IPS DF 6.9 (cell line): Measurements from ENCODE around the gene P2RY12.

Experiments used
- DNase-seq: peaks from one replicate; pipeline ENCODE4 v3.0.0-alpha.2; 2013; ENCODE audit warnings: low read depth, low spot score
- H3K27ac ChIP-seq: one replicate; pipeline ENCODE4 v1.5.1; 2013; ENCODE audit warnings: low read length, control low read depth
- H3K27me3 ChIP-seq: 2 replicates; pipeline ENCODE4 v1.6.1; 2013; ENCODE audit warnings: mild to moderate bottlenecking, low read length; ENCODE audit not compliant: control insufficient read depth, insufficient read depth
- H3K36me3 ChIP-seq: 2 replicates; pipeline ENCODE4 v1.6.1; 2013; ENCODE audit warnings: low read length; ENCODE audit not compliant: control insufficient read depth, insufficient read depth
- H3K4me1 ChIP-seq: 2 replicates; pipeline ENCODE4 v1.6.1; 2013; ENCODE audit warnings: low read length; ENCODE audit not compliant: control insufficient read depth, insufficient read depth
- H3K4me3 ChIP-seq: 2 replicates; pipeline ENCODE4 v1.5.1; 2013; ENCODE audit warnings: mild to moderate bottlenecking, low read length
- H3K9me3 ChIP-seq: 2 replicates; pipeline ENCODE4 v1.6.1; 2013; ENCODE audit warnings: low read length, inconsistent platforms; ENCODE audit not compliant: control insufficient read depth, insufficient read depth
- WGBS: extraction: QIAGEN DNeasy Blood & Tissue Kit; methylation state at CpG from one replicate; pipeline ENCODE4 v1.1.7; 2013; ENCODE audit warnings: mixed read lengths, missing lambda C conversion rate; ENCODE audit not compliant: insufficient read length, insufficient coverage; 5-methylcytosine and 5-hydroxymethylcytosine counted together

The P2RY12 gene

DNA sequence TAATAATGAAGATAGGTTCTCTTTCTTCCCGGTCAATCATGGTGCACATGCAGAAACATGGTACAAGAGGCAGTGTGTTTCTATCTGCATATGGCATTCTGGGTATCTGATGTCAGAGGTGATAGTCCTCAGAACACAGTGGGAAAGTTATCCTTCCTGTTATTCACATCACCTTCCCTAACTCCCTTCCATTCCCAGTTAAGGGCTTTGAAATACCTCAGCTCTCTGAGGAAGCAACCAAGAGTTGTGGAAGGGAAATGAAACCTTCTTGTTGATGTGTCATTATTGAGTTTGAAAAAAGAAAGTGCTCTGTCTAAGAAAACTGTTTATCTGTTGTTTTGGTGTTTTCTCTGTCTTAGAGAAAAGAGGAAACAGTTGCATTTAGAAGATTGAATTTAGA, 33.3 kb downstream of the P2RY12 start:
- WGBS, result no CpG with 5 or more reads among the region's 1 CpG

DNA sequence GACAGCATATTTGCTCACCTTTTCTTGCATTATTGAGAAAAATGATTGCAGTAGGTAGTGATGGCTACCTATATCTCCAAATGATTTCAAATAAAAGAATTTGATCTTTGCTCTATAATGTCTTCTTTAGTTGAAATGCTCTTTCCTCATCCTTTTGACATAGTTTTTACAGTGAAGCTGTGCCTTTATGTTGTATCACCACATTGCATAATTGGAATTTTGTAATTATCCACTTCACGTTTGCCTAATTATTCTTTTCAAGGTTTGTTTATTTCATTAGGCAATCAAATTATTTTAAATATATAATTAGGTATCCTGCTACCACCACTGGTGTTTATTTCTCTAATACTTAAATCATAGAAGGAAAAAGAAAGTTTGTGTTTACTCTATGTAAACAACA, 33.9 kb downstream of the P2RY12 start:
- Histone ChIP-seq H3K27me3 (no peaks in the 10 kb centered on the region), H3K4me3 (no peak overlapping the region), H3K9me3 (no peaks in the 10 kb centered on the region), H3K27ac (no peak overlapping the region), H3K4me1 (no peaks in the 10 kb centered on the region), H3K36me3 (no peaks in the 10 kb centered on the region)
- DNase-seq, result no peak
- WGBS, result no CpG with 5 or more reads among the region's 1 CpG

More for the DNA sequence above, 33.3 kb downstream of the P2RY12 start:
- no peaks in the 10 kb centered on the region for H3K27me3 ChIP-seq
- H3K9me3 ChIP-seq, result no peaks in the 10 kb centered on the region
- H3K36me3 ChIP-seq, result no peaks in the 10 kb centered on the region
- no peak overlapping the region for H3K27ac ChIP-seq
- H3K4me1 ChIP-seq, result no peaks in the 10 kb centered on the region
- no peak overlapping the region for H3K4me3 ChIP-seq
- no peak for DNase-seq

DNA sequence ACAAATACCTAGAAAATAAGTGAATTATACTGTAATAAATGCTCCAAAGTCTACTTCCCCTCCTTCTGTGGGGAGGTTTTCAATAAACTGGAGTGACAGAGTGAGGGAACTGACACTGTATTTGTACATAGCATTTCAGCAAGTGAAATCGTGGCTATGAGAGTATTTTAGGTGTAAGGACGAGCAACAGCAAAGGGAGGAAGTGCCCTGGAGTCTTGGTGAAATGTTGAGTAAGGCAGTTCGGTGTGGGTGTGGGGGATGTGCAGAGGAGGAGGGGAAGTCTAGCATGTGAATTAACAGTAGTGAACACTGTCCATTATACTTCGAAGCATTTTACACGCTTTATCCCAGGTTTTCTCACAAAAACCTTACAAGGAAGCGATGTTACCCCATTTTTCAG, 37.1 kb downstream of the P2RY12 start:
- no peak for DNase-seq
- Histone ChIP-seq H3K36me3 (no peaks in the 10 kb centered on the region), H3K27ac (no peak overlapping the region), H3K4me3 (no peak overlapping the region), H3K27me3 (no peaks in the 10 kb centered on the region), H3K4me1 (no peaks in the 10 kb centered on the region), H3K9me3 (no peaks in the 10 kb centered on the region)
- WGBS, result no CpG with 5 or more reads among the region's 6 CpGs

DNA sequence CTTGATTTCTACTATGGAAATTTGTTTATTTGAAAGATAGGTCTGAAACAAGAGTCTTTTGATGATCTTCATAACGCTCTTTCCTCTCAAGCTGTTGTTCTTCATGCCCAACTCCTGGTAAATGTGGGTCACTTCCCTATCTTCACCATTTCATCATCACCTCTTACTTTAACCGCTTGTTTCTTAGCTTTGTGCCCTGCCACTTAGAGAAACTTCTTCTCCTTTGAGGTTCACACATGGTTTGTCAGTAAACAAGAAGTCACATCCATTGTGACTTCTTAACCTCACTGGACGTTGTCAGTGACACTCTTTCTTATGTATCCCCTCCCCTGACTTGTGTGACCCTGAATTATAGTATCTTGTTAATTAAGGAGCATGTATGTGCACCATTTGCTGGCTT, 38.3 kb downstream of the P2RY12 start:
- Histone ChIP-seq H3K27me3 (no peaks in the 10 kb centered on the region), H3K36me3 (no peaks in the 10 kb centered on the region), H3K9me3 (no peaks in the 10 kb centered on the region), H3K4me1 (no peaks in the 10 kb centered on the region), H3K4me3 (no peak overlapping the region), H3K27ac (no peak overlapping the region)
- no CpG with 5 or more reads among the region's 3 CpGs for WGBS
- no peak for DNase-seq

DNA sequence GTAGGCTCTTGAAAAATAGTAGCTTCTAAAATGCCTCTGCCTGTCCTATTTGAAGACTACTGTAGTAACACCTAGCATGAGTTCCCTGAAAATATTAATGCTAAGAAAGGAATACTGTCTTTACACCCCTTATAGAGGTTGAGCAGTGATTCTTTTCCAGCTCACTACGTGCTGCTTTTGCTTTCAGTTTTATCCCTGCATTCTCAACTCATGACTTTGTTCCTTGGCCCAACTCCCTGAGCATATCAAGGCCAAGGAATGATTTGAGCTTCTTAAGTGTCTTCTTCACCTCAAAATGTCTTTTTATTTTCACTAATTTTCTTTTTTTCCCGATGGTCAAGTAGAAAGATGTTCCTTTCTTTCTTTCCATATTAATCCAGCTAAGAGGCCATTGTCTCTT, 38.7 kb downstream of the P2RY12 start:
- H3K27me3 ChIP-seq, result no peaks in the 10 kb centered on the region
- no peak for DNase-seq
- H3K36me3 ChIP-seq, result no peaks in the 10 kb centered on the region
- no peak overlapping the region for H3K4me3 ChIP-seq
- WGBS, result no CpG with 5 or more reads among the region's 2 CpGs
- H3K9me3 ChIP-seq, result no peaks in the 10 kb centered on the region
- no peak overlapping the region for H3K27ac ChIP-seq
- H3K4me1 ChIP-seq, result no peaks in the 10 kb centered on the region

DNA sequence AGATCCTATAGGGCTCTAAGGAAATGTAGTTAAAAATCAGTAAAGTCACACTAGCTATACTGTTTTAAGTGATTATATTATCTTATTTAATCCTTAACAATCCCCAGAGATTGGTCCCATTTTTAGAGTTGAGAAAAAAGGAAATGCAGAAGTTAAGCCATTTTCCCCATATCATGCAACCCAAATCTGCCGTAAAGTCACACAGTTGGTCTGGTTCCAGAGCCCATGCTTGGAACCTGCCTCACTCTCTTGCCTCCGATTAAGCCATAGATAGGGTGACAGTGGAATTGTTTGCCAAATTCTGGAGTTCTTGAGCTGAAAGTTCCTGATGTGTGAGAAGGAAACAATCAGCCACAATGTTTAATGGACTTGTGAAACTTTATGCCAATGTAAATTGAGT, 52.9 kb downstream of the P2RY12 start:
- no peaks in the 10 kb centered on the region for H3K9me3 ChIP-seq
- no peaks in the 10 kb centered on the region for H3K4me1 ChIP-seq
- no CpG with 5 or more reads among the region's 2 CpGs for WGBS
- H3K36me3 ChIP-seq, result no peaks in the 10 kb centered on the region
- no peak for DNase-seq
- no peak overlapping the region for H3K27ac ChIP-seq
- H3K27me3 ChIP-seq, result no peaks in the 10 kb centered on the region
- H3K4me3 ChIP-seq, result no peak overlapping the region

DNA sequence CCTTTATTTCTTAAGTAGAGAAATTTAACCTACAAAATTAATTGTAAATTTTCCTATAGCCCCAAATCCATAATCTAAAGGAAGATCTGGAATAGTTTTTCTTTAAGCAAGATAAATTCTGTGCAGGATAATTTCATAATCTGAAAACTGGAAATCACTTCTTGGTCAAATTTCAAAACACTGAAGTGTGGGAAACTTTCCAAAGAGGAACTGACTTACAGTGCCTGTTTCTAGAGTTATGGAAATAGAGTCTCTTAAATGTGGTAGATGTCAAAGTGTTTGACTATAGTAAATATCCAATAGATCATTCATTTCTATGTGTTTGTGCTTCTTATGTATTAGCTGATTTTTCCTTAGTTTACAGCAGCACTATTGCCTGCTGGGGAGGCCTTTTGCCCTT, 53.7 kb downstream of the P2RY12 start:
- DNase-seq, result no peak

DNA sequence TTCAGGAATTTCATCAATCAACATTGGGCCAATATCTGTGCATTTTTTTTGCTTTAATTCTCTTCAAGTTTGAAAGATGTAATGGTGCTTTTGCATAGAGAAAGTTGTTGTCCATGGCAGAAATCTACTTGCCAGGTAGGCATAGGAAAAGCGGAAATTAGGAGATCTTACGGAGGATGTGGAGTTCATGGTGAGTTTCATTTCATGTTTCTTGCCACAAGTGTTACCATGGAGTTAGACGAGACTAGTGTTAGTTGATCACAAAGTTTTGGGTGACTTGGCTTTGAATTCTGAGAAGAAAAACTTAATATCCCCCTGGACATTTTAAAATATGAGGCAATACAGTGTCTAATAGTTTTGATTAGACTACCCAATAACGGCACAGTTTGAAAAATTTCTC, 54.2 kb downstream of the P2RY12 start:
- WGBS, result no CpG with 5 or more reads among the region's 4 CpGs
- Histone ChIP-seq H3K4me3 (no peak overlapping the region), H3K4me1 (no peaks in the 10 kb centered on the region), H3K27ac (no peak overlapping the region), H3K27me3 (no peaks in the 10 kb centered on the region), H3K9me3 (no peaks in the 10 kb centered on the region), H3K36me3 (no peaks in the 10 kb centered on the region)
- no peak for DNase-seq

More for the DNA sequence above, 53.7 kb downstream of the P2RY12 start:
- Histone ChIP-seq H3K9me3 (no peaks in the 10 kb centered on the region), H3K27me3 (no peaks in the 10 kb centered on the region), H3K4me3 (no peak overlapping the region), H3K4me1 (no peaks in the 10 kb centered on the region), H3K36me3 (no peaks in the 10 kb centered on the region), H3K27ac (no peak overlapping the region)

DNA sequence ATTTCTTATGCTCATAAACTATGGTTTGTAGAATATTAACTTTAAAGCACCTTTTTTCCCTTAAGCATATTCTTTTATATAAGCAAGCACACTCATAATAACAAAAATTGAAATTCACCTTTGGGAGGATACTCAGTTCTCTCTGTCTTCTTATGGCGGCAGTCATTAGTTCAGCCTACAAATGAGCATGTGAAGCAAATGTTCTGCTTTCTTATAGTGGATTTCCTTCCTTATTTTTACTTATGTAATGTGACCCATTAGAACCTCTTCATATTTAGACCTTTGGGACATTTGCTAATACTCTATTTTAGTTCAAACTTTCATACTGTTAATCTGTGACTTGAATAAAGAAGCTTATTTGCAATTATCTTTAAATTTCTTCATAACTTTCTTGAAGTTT, 55.2 kb downstream of the P2RY12 start, which contains the start of gene P2RY13:
P2RY13 (minus strand) TSS at position 187 of the 400 bp plus-strand sequence; CDS start at position 166, 21 bp downstream.
- no peaks in the 10 kb centered on the region for H3K27me3 ChIP-seq
- no peaks in the 10 kb centered on the region for H3K4me1 ChIP-seq
- H3K9me3 ChIP-seq, result no peaks in the 10 kb centered on the region
- no CpG with 5 or more reads among the region's 1 CpG for WGBS
- H3K36me3 ChIP-seq, result no peaks in the 10 kb centered on the region
- H3K4me3 ChIP-seq, result no peak within 1 kb of the TSS
- H3K27ac ChIP-seq, result no peak within 1 kb of the TSS
- DNase-seq, result no peak

DNA sequence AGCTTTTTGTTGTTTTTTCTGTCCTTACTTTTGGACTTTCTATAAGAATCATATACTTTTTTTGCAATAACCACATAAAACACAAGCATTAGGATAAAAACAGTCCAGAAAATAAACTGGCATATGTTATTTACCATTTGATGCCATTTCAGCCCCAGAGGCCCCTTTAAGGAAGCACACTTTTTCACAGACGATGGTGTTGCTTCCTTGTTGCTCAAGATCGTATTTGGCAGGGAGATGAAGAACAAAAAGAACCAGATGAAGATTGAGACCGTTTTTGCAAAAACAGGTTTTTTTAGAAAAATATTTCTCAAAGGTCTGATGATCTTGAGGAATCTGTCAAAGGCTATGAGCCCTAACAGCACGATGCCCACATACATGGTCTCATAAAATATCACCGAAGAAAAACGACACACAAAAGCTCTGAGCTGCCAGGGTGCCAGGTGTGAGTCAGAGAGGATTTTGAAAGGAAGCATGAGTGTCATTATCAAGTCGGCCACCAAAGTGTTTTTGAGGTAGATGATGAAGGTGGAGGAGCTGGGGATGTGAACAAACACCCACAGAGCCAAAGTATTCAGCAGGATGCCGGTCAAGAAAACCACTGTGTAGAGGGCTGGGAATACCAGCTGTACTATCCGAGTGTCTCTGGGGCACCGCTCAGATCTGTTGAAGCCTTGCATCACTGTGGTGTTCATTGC, 56.1 kb downstream of the P2RY12 start:
- H3K4me1 ChIP-seq, result no peaks in the 10 kb centered on the region
- H3K27ac ChIP-seq, result no peak overlapping the region
- no peaks in the 10 kb centered on the region for H3K27me3 ChIP-seq
- no peaks in the 10 kb centered on the region for H3K9me3 ChIP-seq
- DNase-seq, result no peak
- no peak overlapping the region for H3K4me3 ChIP-seq
- WGBS, result no CpG with 5 or more reads among the region's 10 CpGs
- no peaks in the 10 kb centered on the region for H3K36me3 ChIP-seq

DNA sequence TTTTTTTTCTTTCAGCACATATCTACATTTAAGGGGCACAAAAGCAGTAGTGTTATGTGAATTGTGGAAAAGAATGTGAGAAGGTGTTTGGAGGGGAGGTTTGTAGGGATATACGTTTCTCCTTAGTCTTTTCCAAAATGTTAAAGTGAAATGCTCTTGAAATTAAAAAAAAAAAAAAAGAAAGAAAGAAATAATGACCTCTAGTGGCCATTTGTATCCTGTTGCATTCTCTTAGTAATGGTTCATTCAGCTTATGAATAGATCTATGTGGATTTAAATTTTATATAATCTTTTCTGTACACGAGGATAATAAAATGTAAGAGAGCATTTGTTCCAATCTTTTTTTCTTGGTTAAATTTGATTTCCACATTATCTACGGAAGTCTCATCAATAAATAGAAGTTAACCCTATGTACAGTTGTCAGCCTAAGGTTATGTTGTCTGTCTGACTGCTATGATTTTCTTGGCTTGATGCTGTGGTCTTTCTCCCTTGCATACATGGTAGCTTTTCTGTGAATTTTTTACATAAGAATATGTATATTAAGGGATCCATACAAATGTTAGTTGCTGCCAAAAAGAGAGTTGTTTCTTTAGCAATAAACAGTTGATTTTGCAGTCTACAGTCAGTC, 56.9 kb downstream of the P2RY12 start:
- H3K4me3 ChIP-seq, result no peak overlapping the region
- H3K27ac ChIP-seq, result no peak overlapping the region
- H3K9me3 ChIP-seq, result no peaks in the 10 kb centered on the region
- no peaks in the 10 kb centered on the region for H3K4me1 ChIP-seq
- 100% methylated on average over 1 of the region's 3 CpGs for WGBS
- DNase-seq, result no peak
- H3K27me3 ChIP-seq, result no peaks in the 10 kb centered on the region
- no peaks in the 10 kb centered on the region for H3K36me3 ChIP-seq
